Astrocyte of the cerebellum (primary cell): ENCODE measurements around the gene COLEC11.

Experiments used
- DNase-seq: peaks from one replicate; pipeline ENCODE4 v3.0.0-alpha.2; 2011; ENCODE audit warnings: low read depth
- H3K4me3 ChIP-seq: 2 replicates; pipeline ENCODE4 v1.5.1; 2011; ENCODE audit warnings: mild to moderate bottlenecking, low read depth, low read length, moderate library complexity
- CTCF ChIP-seq: IDR thresholded peaks from 2 replicates; pipeline ENCODE4 v1.5.1; 2012; ENCODE audit warnings: low read length, low read depth, moderate library complexity, mild to moderate bottlenecking; ENCODE audit errors: missing control alignments
- in situ Hi-C: cut with HindIII; loops from 2 replicates; pipeline ENCODE4 v1.10.0; 2017; ENCODE audit warnings: low sequenced_read_pairs

The COLEC11 gene

DNA sequence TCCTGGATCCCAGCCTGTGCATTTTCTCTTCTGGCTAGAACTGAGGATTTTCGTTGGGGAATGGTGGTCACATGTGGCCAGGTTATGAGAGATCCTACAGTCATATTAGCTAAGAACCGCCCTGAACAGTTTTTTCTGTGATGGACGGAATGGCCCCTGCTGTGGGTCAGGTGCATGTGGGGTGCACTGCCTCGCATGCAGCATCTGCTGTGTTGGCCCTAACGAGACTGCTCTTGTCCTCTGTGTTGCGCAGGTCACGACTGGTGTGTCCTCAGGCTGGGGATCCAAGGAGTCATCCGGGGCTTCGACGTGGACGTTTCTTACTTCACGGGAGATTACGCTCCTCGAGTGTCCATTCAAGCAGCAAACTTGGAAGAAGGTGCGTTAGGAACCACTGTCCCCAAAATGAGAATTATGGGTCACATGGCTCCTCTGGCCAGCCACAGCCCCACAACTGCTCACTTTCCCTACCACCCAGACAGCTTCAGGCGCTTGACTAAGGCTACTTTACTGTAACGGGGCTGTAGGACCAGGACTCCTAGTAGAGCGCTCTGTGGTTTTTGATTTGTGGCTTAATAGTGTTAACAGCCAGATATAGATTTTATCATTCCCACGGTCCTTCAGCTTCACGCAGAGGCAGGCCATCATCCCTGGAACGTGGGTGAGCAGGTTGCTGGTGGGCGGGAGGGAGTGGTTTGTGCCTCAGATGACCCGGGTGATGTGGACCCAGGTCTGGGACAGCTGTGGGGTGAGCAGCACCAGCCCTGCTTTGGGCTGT lies 84.9 kb downstream of the COLEC11 start:
- in situ Hi-C loops: no loop called here
- H3K4me3 ChIP-seq: no peak overlapping the region
- DNase-seq: no peak
- TF ChIP-seq CTCF: no peak

- TF ChIP-seq CTCF: no peak
- H3K4me3 ChIP-seq: no peak overlapping the region
- in situ Hi-C loops: no loop called here
- DNase-seq: no peak
Observed at GRCh38 chr2:3680548-3681345, 85.8 kb downstream of the COLEC11 start.

GRCh38 chr2:3681625-3682024 lies 86.7 kb downstream of the COLEC11 start:
- in situ Hi-C loops: no loop called here

GRCh38 chr2:3682811-3683210 lies 87.9 kb downstream of the COLEC11 start:
- no peak for TF ChIP-seq CTCF
- H3K4me3 ChIP-seq: no peak overlapping the region
- in situ Hi-C loops: no loop called here
- DNase-seq: no peak

More at GRCh38 chr2:3681625-3682024, 86.7 kb downstream of the COLEC11 start:
- no peak for TF ChIP-seq CTCF
- no peak for DNase-seq
- no peak overlapping the region for H3K4me3 ChIP-seq

DNA sequence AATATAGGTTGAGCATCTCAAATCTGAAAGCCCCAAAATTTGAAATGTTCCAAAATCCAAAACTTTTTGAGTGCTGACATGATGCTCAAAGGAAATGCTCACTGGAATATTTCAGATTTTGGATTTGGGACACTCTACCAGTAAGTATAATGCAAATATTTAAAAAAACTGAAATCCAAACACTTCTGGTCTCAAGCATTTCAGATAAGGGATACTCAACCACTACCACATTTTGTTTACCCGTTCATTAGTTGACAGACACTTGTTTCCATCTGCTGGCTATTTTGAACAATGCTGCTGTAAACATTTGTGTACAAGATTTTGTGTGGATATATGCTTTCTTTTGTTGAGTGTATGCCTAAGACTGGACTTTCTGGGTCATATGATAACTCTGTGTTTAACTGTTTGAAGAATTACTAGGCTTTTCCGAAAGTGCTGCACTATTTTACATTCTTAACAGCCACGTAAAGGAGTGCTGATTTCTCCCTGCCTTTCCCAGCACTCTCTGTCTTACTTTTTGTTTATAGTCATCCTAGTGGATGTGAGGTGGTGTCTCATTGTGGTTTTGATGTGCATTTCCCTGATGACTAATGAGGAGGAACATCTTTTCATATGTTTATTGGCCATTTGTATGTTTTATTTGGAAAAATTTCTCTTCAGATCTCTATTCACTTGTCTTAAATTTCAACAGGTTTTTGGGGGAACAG lies 89.0 kb downstream of the COLEC11 start:
- DNase-seq: no peak
- TF ChIP-seq CTCF: no peak
- H3K4me3 ChIP-seq: no peak overlapping the region
- in situ Hi-C loops: no loop called here

DNA sequence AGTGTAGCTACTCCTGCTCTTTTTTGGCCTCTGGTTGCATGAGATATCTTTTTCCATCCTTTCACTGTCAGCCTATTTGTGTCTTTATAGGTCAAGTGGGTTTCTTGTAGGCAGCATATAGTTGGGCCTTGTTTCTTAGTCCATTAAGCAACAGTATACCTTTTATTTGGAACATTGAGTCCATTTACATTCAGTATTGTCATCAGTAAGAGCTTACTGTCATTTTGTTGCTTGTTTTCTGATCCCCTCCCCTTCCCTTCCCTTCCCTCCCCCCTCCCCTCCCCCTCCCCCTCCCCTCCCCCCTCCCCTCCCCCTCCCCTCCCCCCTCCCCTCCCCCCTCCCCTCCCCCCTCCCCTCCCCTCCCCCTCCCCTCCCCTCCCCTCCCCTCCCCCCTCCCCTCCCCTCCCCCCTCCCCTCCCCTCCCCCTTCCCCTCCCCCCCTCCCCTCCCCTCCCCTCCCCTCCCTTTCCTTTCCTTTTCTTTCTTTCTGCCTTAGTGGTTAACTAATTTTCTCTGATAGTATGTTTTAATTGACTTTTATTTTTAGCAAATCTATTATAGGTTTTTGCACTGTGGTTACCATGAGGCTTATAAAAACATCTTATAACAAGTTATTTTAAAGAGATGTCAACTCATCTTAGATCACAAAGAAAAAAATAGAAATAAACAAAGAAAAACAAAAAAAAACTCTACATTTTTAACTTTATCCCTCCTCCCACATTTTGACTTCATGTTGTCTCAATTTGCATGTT lies 95.3 kb downstream of the COLEC11 start:
- DNase-seq: no peak
- no peak for TF ChIP-seq CTCF
- no peak overlapping the region for H3K4me3 ChIP-seq
- in situ Hi-C loops: no loop called here
